KMS-11 (cell line): ENCODE results near the gene UBL7.

ENCODE experiments used
- H2AFZ ChIP-seq: fragments of 200-600 bp; sonication (generic); 2 replicates; pipeline ENCODE4 v1.6.1; 2016; ENCODE audit warnings: antibody characterized with exemption, mixed run types, low read depth
- H3K27ac ChIP-seq: fragments of 200-600 bp; sonication (generic); 2 replicates; pipeline ENCODE4 v1.6.1; 2016; ENCODE audit warnings: mild to moderate bottlenecking, mixed run types
- H3K27me3 ChIP-seq: fragments of 200-600 bp; sonication (generic); 2 replicates; pipeline ENCODE4 v1.6.1; 2017; ENCODE audit warnings: mild to moderate bottlenecking, low read depth, mixed run types, moderate library complexity; ENCODE audit not compliant: insufficient read depth
- H3K36me3 ChIP-seq: fragments of 200-600 bp; sonication (generic); 2 replicates; pipeline ENCODE4 v1.6.1; 2017; ENCODE audit warnings: mild to moderate bottlenecking, mixed run types; ENCODE audit not compliant: insufficient read depth
- H3K4me1 ChIP-seq: fragments of 200-600 bp; sonication (generic); 2 replicates; pipeline ENCODE4 v1.6.1; 2016; ENCODE audit warnings: mild to moderate bottlenecking, low read depth, mixed run types; ENCODE audit not compliant: poor library complexity, severe bottlenecking
- H3K4me2 ChIP-seq: fragments of 200-600 bp; sonication (generic); 2 replicates; pipeline ENCODE4 v1.7.0; 2016; ENCODE audit warnings: mild to moderate bottlenecking, mixed run types
- H3K4me3 ChIP-seq: fragments of 200-600 bp; sonication (generic); IDR thresholded peaks from 2 replicates; pipeline ENCODE4 v1.6.1; 2017; ENCODE audit warnings: low read depth, low read length, mixed read lengths; ENCODE audit not compliant: insufficient read depth
- H3K79me2 ChIP-seq: fragments of 200-600 bp; sonication (generic); 2 replicates; pipeline ENCODE4 v1.6.1; 2016; ENCODE audit warnings: low read depth, mixed run types; ENCODE audit not compliant: insufficient read depth
- H3K9ac ChIP-seq: fragments of 200-600 bp; sonication (generic); 2 replicates; pipeline ENCODE4 v1.6.1; 2016; ENCODE audit warnings: mild to moderate bottlenecking, mixed run types
- H4K20me1 ChIP-seq: fragments of 200-600 bp; sonication (generic); 2 replicates; pipeline ENCODE4 v1.6.1; 2016; ENCODE audit warnings: mild to moderate bottlenecking, mixed run types; ENCODE audit not compliant: insufficient read depth
- CTCF ChIP-seq: fragments of 200-600 bp; sonication (generic); conservative IDR thresholded peaks from 2 replicates; pipeline ENCODE4 v1.6.1; 2017; ENCODE audit warnings: low read depth, mild to moderate bottlenecking, antibody characterized with exemption, low read length, moderate library complexity, mixed read lengths

Gene UBL7

GRCh38 chr15:74424901-74425528, 35.9 kb downstream of the UBL7 start:
- Histone ChIP-seq H3K4me1 (peaks cover 10% of the 10 kb centered on the region), H4K20me1 (no peaks in the 10 kb centered on the region)

DNA sequence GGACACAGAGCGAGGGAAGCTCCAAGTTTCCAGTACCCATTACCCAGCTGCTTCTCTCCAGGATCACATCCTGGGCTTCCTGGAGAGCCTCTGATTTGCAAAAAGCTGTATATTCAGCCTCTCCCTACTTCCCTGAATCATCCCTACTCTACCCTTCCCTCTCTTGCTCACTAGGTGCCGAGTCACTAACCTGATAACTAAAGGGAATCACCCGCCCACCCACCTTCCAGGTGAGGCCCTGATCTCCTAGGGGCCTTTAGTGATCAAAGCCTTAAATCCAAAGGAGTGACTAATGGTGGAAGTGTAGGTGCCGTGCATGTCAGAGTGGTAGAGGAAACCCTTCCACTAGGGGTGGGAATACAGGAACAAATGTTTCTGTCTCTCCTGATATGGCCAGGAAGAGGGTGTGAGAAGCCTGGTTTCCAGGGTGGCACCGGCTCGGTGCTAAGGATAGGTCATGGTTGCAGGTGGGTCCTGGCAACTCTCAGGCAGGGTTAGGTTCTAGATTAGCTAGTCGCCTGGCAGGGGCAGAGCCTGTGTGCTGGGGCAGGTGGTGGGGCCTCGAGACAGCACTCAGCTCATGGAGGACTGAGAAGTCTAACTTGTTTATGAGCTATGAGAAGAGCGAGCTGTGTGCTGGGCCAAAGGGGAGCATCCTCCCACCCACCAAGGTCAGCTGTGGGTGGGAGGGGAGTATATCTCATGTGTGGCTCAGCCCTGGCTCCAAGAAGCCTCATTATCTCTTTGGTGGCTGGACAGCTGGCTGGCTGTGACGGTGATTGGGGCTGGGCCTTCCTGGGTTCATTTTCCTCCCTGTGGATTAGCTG, 37.3 kb downstream of the UBL7 start:
- Histone ChIP-seq H3K4me3 (no peak overlapping the region), H3K79me2 (no peaks in the 10 kb centered on the region), H3K27me3 (no peaks in the 10 kb centered on the region), H2AFZ (no peak overlapping the region), H4K20me1 (no peaks in the 10 kb centered on the region), H3K9ac (no peak overlapping the region), H3K4me1 (peaks cover 19% of the 10 kb centered on the region), H3K4me2 (no peak overlapping the region), H3K27ac (no peak overlapping the region), H3K36me3 (no peaks in the 10 kb centered on the region)
- no peak for TF ChIP-seq CTCF

More at GRCh38 chr15:74424901-74425528, 35.9 kb downstream of the UBL7 start:
- Histone ChIP-seq H3K27me3 (no peaks in the 10 kb centered on the region), H3K27ac (no peak overlapping the region), H3K79me2 (no peaks in the 10 kb centered on the region), H3K4me2 (no peak overlapping the region), H2AFZ (no peak overlapping the region), H3K4me3 (no peak overlapping the region), H3K36me3 (no peaks in the 10 kb centered on the region), H3K9ac (no peak overlapping the region)
- no peak for TF ChIP-seq CTCF

DNA sequence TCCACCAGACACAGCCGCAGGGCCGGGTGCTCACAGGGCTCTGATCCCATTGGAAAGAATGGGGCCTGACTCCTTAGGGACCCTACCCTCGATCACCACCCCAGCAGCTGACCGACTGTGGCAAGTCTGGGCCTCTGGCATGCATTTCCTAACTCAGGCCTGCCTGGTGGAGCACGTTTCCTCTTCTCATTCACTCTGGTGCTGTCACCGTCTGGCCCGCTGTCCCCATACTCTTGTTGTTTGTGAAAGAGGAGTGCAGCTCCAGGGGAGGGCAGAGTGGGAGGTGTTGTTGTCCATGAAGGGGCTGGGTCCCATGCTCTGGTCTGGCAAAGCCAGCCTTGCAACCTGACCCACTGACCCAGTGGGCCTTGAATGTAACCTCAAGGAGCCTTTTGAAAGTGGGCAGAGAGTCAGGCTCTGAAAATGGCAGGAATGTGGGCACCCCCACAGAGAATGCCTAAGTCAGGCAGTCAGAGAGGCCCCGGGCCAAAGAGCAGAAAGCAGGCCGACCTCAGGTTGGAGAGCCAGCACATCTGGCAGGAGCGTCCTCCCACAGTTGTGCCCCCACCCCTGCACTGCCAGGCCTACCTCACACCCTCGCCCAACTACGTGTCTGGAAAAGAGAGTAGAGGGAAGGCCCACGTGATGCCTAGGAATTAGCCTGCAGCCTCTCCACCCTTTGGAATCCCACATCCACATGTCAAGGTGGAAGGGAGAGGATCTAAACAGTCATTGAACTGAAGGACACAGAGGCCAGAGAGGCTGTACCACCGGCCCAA, 38.1 kb downstream of the UBL7 start:
- H4K20me1 ChIP-seq: no peaks in the 10 kb centered on the region
- H3K27me3 ChIP-seq: no peaks in the 10 kb centered on the region
- TF ChIP-seq CTCF: no peak
- no peaks in the 10 kb centered on the region for H3K36me3 ChIP-seq
- no peak overlapping the region for H3K4me3 ChIP-seq
- H3K4me2 ChIP-seq: no peak overlapping the region
- H3K79me2 ChIP-seq: no peaks in the 10 kb centered on the region
- H3K4me1 ChIP-seq: peaks cover 19% of the 10 kb centered on the region
- H2AFZ ChIP-seq: no peak overlapping the region
- H3K27ac ChIP-seq: no peak overlapping the region
- H3K9ac ChIP-seq: no peak overlapping the region

DNA sequence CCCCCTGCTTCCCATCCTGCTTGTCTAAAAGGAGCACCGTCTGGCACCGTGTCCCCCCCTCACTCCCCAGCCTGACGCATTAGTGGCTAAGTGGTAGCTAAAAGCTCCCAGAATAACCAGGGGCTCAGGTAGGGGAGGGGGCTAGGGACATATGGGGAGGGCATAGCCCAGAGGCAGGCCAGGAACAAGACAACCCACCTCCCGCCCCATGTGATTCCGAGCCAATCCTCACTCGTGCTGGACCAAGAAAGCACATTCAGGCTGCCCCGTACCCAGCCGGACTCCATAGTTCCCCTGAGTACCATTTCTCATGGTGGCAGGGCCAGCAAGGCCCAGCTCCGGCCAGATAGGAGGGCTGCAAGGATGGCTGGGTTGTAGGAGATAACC, 38.7 kb downstream of the UBL7 start:
- no peak overlapping the region for H3K4me2 ChIP-seq
- H3K79me2 ChIP-seq: no peaks in the 10 kb centered on the region
- no peak for TF ChIP-seq CTCF
- no peak overlapping the region for H3K9ac ChIP-seq
- H3K27ac ChIP-seq: no peak overlapping the region
- H3K4me3 ChIP-seq: no peak overlapping the region
- no peaks in the 10 kb centered on the region for H4K20me1 ChIP-seq
- H3K4me1 ChIP-seq: peaks cover 19% of the 10 kb centered on the region
- H2AFZ ChIP-seq: no peak overlapping the region
- no peaks in the 10 kb centered on the region for H3K27me3 ChIP-seq
- H3K36me3 ChIP-seq: no peaks in the 10 kb centered on the region
